ENCODE measurements around the gene ADRA2B.
"Not testable (repeated sequence)": the region's sequence is repeated elsewhere in the genome, so short reads cannot be mapped to it uniquely, and the experiment has no call there.

ADRA2B gene

GRCh38 chr2:96069878-96070277 is 46.5 kb downstream of the ADRA2B start:
- not testable (repeated sequence) for DNase-seq (ENCODE audit: low spot score)

DNA sequence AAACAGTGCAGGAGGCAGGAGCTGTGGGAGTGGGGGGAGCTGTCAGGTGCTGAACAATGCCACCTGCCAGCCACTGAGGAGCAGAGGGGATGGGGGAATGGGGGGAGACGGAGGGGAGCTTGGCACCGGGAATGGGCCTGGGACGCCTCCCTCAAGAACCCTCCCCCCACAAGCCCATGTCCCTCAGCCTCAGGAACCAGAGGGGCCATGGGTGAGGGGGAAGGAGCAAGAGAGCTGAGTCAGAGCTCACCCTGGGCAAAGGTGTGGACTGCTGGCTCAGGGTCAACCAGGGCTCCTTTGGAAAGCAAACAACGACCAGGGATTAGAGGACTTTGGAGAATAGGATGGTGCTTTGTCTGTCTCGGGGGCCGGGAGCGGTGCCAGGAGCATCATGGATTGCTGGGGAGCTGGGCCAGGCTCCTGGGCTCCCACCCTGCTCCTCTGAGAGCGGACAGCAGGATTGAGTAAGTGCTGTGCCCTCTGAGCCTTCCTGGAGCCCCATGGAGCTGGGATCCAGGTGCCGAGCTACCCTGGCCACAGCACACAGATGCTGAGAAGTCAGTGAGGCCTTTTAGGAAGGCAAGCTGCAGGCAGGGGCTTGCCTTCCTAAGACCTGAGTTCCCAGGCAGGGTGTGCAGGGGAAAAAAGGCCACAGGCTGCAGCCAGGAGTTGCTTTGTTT is 48.3 kb downstream of the ADRA2B start:
- not testable (repeated sequence) for DNase-seq (ENCODE audit: low spot score)

DNA sequence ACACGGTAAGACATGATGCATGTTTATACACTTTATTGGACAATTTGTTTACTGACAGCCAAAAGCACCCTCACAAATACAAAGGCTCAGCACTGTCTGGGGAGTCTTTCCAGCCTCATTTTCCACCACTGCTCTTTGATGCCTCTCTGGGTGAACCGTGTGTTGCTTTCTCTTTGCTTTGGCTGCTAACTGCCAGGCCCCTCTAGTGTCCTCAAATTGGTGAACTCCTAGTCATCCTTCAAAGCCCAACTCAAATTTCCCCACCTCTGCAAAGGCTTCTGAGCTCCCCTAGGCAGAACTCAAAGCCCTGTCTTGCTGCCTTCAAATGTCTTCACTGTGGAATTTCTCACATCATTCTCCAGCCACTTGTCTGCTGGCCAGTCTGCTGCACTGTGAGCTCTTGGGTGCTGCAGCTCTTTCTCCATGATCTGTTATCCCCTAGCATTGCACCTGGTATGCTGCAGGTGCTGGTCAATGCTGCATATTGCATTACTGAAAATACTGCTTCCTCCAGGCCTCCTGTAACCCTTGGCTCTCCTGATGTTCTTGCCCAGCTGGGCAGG is 49.2 kb downstream of the ADRA2B start:
- not testable (repeated sequence) for DNase-seq (ENCODE audit: low spot score)

- not testable (repeated sequence) for DNase-seq (ENCODE audit: low spot score)
These were observed 49.9 kb downstream of the ADRA2B start for GRCh38 chr2:96066511-96066910.

DNA sequence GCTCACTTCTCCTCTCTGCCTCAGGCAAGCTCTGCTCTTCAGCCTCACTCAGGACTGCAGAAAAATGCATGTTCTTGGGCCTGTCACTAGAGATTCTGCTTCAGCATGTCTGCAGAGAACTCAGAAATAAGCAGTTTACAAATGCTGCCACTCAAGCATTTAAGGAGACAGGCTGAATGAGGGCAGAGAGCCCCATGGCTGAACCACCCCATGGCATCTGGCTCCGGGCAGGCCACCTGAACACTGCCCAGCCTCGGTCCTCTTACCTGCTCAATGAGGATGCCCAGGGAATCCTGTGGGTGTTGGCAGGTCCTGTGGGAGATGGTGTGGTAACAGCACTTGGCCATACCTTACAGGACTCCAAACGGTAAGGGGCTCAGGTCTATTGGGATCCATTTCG is 50.4 kb downstream of the ADRA2B start:
- DNase-seq (ENCODE audit: low spot score): not testable (repeated sequence)

DNA sequence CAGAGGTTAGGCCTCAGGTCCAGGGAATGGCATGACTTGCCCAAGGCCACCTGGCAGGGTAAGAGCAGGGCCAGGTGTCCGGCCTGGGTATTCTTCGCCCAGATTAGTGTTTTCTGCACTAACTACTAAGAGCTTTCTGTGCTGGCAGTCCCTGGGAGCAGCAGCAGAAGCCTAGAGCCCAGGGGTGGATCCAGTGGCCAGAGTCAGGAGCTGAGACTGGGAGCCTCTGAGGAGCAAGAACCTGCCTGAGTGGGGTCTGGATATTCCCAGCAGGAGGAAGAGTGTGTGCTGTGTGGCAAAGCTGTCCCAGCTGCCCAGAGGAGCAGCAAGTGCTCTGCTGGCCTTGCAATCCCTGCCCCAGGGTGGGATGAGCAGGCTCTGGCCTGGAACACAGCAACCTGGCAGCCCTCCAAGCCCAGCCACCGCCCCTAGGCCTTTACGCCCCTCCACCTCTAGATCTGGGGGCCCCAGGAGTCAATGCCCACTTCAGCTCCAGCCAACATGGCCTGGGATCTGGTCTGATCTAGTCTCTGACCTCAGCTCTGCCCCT is 50.9 kb downstream of the ADRA2B start:
- DNase-seq (ENCODE audit: low spot score): no peak

GRCh38 chr2:96064760-96065159 is 51.6 kb downstream of the ADRA2B start:
- DNase-seq (ENCODE audit: low spot score): not testable (repeated sequence)

GRCh38 chr2:96064047-96064675 is 52.2 kb downstream of the ADRA2B start:
- DNase-seq (ENCODE audit: low spot score): not testable (repeated sequence)

DNA sequence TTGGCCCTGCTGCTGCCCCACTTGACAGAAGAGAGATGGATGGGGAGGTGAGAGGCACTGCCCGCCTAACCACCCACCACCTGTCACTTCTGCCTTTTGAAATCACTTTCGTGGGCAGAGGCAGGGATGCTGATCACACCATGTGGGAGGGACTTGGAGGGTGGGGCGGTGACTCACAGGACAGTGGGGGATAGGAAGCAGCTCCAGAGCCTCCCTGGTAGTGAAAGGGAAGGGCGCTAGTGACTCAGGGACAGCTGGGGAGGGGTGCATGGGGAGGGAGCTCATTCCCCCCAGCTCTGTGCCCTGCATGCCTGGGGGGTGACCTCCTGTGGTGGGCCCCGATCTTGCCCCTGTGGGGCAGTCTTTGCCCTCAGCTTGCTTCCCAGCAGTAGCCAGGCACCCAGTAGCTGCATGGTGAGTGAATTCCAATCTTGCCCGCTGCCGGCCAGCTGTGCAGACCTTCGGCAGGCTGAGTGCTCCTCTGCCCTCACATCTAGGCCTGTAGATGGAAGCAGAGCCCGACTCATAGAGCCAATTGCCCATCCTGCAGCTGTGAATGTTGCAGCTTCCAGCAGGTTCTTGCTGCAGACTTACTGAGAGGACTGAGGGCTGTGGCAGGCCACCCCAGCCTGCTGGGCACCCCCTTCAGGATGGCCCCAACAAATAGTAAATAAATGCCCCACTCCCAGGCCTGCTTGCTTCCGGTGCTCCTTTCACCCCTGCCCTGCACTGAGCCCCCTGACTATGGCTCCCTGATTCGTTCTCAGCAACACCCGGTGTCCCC is 53.1 kb downstream of the ADRA2B start:
- DNase-seq (ENCODE audit: low spot score): peak; percentile 49
